Dendritic cell treated with granulocyte-macrophage colony-stimulating factor and Interleukin-4, amounts not matched to agents 40 ng/mL and 50 ng/mL, for 4 days (primary cell): ENCODE data around the gene TMEM175.
"Not testable (repeated sequence)": the region's sequence is repeated elsewhere in the genome, so short reads cannot be mapped to it uniquely, and the experiment has no call there.

Source experiments
- H3K27ac Mint-ChIP-seq: one replicate; pipeline ENCODE4 v1.8.0; 2022; ENCODE audit warnings: mild to moderate bottlenecking, mixed read lengths
- H3K27me3 Mint-ChIP-seq: one replicate; pipeline ENCODE4 v1.8.0; 2022; ENCODE audit warnings: mild to moderate bottlenecking, mixed read lengths
- H3K36me3 Mint-ChIP-seq: one replicate; pipeline ENCODE4 v1.8.0; 2022; ENCODE audit warnings: low read depth, mixed read lengths
- H3K4me1 Mint-ChIP-seq: one replicate; pipeline ENCODE4 v1.8.0; 2022; ENCODE audit warnings: low read depth, mixed read lengths
- H3K4me3 Mint-ChIP-seq: one replicate; pipeline ENCODE4 v1.8.0; 2022; ENCODE audit warnings: mild to moderate bottlenecking, moderate library complexity, mixed read lengths
- H3K9me3 Mint-ChIP-seq: one replicate; pipeline ENCODE4 v1.8.0; 2022; ENCODE audit warnings: mixed read lengths
- intact Hi-C: fragments of 100-400 bp; cut with micrococcal nuclease; formaldehyde crosslinking; loops from one replicate; pipeline ENCODE4 v1.15.0; 2022

TMEM175 gene

DNA sequence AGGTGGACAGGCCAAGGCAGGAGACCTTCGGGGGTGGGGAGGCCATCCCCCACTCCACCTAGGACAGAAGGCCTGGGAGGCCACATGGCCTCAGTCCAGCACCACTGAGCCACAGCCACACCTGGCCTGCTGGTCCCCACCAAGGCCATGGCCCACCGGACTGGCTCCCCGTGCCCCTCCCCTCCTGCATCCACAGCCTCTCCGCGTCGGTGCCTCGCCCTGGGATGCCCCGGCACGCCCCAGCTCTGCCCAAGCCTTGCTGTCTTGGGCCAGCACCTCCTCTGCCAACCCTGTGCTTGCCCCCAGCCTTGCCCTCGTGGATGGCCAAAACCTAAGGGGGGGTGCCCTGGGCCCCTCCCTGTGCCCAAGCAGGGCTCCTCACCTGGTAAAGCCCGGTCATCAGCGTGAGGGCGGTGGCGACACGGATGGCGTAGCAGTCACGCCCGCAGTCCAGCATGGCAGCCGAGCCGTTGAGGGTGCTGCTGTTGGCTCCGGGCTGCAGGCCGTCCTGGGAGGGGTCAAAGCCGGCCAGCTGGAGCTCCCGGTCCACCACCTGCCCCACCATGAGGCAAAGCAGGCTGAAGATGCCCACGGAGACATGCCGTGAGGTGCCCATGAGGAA is 58.6 kb downstream of the TMEM175 start:
- Mint-ChIP-seq H3K4me3 (no peak overlapping the region), H3K27ac (no peak overlapping the region)
- intact Hi-C loops, result no loop called here

GRCh38 chr4:991451-992296 is 59.4 kb downstream of the TMEM175 start:
- intact Hi-C loops, result no loop called here
- Mint-ChIP-seq H3K36me3 (peaks cover 45% of the 10 kb centered on the region), H3K27me3 (peaks cover 16% of the 10 kb centered on the region), H3K4me1 (peaks cover 21% of the 10 kb centered on the region), H3K27ac (no peak overlapping the region), H3K9me3 (no peaks in the 10 kb centered on the region), H3K4me3 (no peak overlapping the region)

More for the DNA sequence above, 58.6 kb downstream of the TMEM175 start:
- peaks cover 45% of the 10 kb centered on the region for H3K36me3 Mint-ChIP-seq
- peaks cover 26% of the 10 kb centered on the region for H3K4me1 Mint-ChIP-seq
- no peaks in the 10 kb centered on the region for H3K9me3 Mint-ChIP-seq
- peaks cover 8% of the 10 kb centered on the region for H3K27me3 Mint-ChIP-seq

DNA sequence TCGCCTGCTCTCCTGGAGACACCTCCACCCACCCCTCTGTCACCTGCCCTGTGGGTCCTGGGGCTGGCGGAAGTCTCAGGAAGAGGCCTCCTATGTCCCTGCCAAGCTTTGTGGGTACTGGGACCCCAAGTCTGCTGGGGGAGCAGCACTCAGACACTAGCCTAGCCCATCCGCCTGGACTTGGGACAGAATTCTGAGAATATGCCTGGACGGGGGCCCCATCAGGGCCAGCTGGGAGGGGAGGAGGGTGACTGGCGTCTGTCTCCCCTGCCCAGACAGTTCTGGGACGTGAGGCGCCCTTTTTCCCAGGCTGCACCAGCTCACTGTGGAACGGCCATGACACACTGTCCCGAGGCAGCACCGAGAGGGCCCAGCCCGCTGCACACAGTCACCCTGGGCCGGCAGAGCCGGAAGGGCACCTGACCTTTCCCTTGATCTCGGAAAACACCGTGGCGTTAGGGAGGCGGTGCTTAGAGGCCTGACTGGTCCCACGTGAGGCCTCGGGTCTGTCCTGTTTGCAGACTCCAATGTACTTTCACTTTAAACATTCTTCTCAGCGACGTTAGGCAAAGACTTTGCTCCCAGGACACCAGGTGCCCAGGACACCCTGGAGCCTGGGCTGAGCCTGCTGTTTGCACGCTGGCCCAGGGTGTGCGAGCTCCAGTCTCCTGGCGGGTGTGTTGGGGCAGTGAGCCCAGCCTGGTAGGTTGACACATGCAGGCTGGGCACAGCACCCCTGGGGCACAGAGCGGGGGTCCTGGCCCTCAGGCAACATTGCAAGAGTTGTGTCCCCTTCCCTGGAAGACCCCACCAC is 60.2 kb downstream of the TMEM175 start:
- no peaks in the 10 kb centered on the region for H3K9me3 Mint-ChIP-seq
- H3K36me3 Mint-ChIP-seq, result peaks cover 45% of the 10 kb centered on the region
- H3K4me1 Mint-ChIP-seq, result peaks cover 23% of the 10 kb centered on the region
- intact Hi-C loops, result no loop called here
- H3K27ac Mint-ChIP-seq, result no peak overlapping the region
- H3K4me3 Mint-ChIP-seq, result no peak overlapping the region
- H3K27me3 Mint-ChIP-seq, result peaks cover 21% of the 10 kb centered on the region

- Mint-ChIP-seq H3K9me3 (no peaks in the 10 kb centered on the region), H3K4me1 (peaks cover 19% of the 10 kb centered on the region), H3K27ac (no peak within 1 kb of the TSS), H3K4me3 (no peak within 1 kb of the TSS), H3K36me3 (peaks cover 45% of the 10 kb centered on the region), H3K27me3 (peaks cover 30% of the 10 kb centered on the region)
- intact Hi-C loops, result no loop called here
Observed at GRCh38 chr4:993111-994029, 61.1 kb downstream of the TMEM175 start, which contains the start of gene SLC26A1. Gene SLC26A1 (minus strand): TSS chr4:993404. CDS start chr4:991703, 1,701 bp downstream.

GRCh38 chr4:995311-996026 is 63.2 kb downstream of the TMEM175 start:
- H3K27ac Mint-ChIP-seq, result no peak overlapping the region
- peaks cover 24% of the 10 kb centered on the region for H3K36me3 Mint-ChIP-seq
- intact Hi-C loops, result no loop called here
- no peak overlapping the region for H3K4me3 Mint-ChIP-seq
- H3K27me3 Mint-ChIP-seq, result peaks cover 49% of the 10 kb centered on the region
- peaks cover 11% of the 10 kb centered on the region for H3K4me1 Mint-ChIP-seq
- no peaks in the 10 kb centered on the region for H3K9me3 Mint-ChIP-seq

DNA sequence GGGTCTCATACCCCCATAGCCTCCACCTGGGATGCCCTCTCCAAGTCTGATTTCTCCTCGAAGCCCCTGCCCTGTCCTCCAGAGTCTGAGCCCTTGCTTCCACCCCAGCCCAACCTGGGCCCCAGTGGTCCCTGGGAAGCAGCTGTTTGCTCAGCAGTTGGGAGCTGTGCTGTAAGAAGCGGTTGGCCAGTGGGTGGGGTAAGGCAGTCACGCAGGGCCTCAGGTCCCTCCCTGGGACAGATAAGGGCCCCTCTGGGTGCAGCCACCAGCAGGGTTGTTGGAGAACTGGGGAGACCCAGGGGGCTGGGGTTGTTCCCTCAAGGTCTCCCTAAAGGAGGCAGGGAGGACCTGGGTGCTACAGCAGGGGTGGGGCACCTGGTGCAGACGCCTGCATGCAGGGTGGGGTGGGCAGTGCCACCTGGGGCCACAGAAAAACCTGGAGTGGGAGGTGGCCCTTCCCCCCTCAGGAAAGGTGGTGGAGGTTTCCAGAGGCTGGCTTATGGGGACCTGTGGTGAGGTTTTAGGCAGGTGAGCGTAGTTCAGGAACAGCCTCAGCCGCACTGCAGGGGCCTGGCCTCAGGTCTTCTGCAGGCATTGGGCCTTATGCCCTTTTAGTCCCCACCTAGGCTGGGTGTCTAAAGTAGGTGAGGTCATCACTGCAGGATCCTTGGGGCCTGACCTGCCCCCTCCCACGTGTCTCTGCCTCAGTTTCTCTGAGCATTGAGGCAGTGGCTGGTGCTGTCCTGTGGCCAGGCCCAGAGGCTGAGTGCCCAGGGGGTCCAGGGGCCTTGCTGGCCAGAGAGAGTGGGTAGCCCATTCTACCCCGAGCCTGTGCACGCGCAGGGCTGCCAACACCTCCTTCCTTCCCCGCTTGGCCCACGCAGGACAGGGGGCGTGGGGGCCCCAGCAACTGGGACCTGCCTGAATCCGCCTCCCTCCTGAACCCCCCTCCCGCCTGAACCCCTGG is 64.1 kb downstream of the TMEM175 start:
- H3K27me3 Mint-ChIP-seq, result peaks cover 57% of the 10 kb centered on the region
- H3K27ac Mint-ChIP-seq, result no peak overlapping the region
- H3K4me3 Mint-ChIP-seq, result no peak overlapping the region
- H3K4me1 Mint-ChIP-seq, result peaks cover 11% of the 10 kb centered on the region
- intact Hi-C loops, result no loop called here
- no peaks in the 10 kb centered on the region for H3K9me3 Mint-ChIP-seq
- peaks cover 16% of the 10 kb centered on the region for H3K36me3 Mint-ChIP-seq

DNA sequence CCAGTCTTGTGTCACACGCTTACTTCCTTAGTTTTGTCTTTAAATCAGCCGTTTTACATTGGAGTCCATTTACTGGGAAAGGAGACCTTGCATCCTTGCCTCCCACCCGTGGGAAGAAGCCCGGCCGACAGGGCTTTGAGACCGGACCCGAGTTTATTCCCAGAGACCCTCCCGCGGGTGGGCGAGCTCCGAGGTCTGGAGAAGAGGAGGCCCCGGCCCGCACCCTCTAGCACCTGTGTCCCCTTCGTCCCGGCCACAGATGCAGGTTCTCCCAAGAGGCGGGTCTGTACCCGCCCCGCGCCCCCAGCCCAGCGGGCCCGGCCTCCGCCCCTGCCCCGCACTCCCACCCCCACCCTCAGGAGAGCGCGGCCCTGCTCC is 64.7 kb downstream of the TMEM175 start:
- H3K4me1 Mint-ChIP-seq, result peaks cover 15% of the 10 kb centered on the region

DNA sequence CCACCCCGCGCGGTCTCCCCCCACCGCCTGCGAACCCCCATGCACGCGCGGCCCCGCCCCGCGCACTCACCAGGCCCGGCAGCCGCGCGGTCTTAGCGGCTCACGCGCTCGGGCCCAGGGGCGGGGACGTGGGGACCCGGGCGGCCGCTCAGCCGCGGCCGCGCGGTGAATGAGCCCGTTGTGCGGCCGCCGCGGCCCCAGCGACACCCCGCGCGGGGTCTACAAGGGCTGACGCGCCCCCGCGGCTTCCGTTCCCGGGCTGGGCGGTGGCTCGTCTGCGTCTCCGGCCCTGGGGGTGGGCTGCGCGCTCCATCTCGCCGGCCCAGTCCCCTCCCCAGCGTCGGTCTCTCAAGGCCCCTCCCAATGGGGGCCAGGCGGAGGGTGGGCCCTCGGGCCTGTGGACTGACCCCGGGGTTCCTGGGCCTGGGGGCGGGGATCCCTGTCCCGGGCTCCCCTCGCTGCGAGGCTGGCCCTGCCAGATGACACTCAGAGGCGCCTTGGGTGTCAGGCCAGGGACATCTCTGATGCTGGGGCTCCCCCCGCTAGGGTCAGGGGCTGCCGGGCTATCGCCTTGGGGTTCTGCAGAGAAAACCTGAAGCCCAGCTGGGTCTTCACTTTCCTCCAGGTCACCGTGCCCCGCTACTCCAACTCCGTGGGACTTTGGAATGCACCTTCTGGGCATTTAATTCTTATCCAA is 65.3 kb downstream of the TMEM175 start:
- Mint-ChIP-seq H3K27ac (no peak overlapping the region), H3K9me3 (no peaks in the 10 kb centered on the region), H3K27me3 (peaks cover 69% of the 10 kb centered on the region), H3K4me3 (no peak overlapping the region), H3K4me1 (peaks cover 20% of the 10 kb centered on the region), H3K36me3 (peaks cover 4% of the 10 kb centered on the region)
- intact Hi-C loops, result no loop called here

More for the DNA sequence above, 64.7 kb downstream of the TMEM175 start:
- intact Hi-C loops, result no loop called here
- peaks cover 64% of the 10 kb centered on the region for H3K27me3 Mint-ChIP-seq
- H3K36me3 Mint-ChIP-seq, result peaks cover 9% of the 10 kb centered on the region
- H3K9me3 Mint-ChIP-seq, result no peaks in the 10 kb centered on the region
- H3K4me3 Mint-ChIP-seq, result no peak overlapping the region
- H3K27ac Mint-ChIP-seq, result no peak overlapping the region

DNA sequence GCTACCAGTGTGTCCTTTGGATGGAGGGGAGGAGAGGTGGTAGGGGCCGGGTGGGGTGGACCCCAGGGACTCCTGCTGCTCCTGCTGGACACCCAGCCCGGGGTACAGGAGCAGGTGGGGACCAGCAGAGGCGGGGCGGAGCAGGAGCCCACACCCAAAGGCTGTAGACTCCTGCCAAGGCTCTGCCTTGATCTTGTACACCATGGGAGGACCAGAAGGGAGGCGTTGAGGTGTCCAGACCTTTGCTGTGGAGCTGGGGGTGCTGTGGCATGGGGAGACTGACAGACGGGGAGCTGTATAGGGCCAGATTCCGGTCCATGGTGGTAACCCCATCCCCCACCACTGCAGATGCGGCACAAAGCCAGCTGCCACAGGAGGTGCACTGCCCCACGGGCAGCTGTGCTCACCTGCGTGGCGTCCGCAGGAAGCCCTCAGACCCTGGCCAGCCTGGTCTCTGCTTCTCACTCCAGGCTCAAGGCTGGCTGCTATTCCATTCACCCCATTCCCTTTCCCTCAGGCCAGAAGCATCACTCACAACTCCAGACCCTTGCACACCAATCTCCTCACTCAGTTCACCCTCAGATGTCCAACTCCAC is 65.9 kb downstream of the TMEM175 start:
- intact Hi-C loops, result no loop called here
- peaks cover 70% of the 10 kb centered on the region for H3K27me3 Mint-ChIP-seq
- no peaks in the 10 kb centered on the region for H3K9me3 Mint-ChIP-seq
- H3K4me1 Mint-ChIP-seq, result peaks cover 20% of the 10 kb centered on the region
- H3K4me3 Mint-ChIP-seq, result no peak overlapping the region
- no peaks in the 10 kb centered on the region for H3K36me3 Mint-ChIP-seq
- no peak overlapping the region for H3K27ac Mint-ChIP-seq

GRCh38 chr4:999240-999863 is 67.1 kb downstream of the TMEM175 start:
- intact Hi-C loops, H3K27ac Mint-ChIP-seq, H3K36me3 Mint-ChIP-seq, H3K4me3 Mint-ChIP-seq, H3K9me3 Mint-ChIP-seq: not testable (repeated sequence)
- Mint-ChIP-seq H3K4me1 (peaks cover 20% of the 10 kb centered on the region), H3K27me3 (peaks cover 82% of the 10 kb centered on the region)

DNA sequence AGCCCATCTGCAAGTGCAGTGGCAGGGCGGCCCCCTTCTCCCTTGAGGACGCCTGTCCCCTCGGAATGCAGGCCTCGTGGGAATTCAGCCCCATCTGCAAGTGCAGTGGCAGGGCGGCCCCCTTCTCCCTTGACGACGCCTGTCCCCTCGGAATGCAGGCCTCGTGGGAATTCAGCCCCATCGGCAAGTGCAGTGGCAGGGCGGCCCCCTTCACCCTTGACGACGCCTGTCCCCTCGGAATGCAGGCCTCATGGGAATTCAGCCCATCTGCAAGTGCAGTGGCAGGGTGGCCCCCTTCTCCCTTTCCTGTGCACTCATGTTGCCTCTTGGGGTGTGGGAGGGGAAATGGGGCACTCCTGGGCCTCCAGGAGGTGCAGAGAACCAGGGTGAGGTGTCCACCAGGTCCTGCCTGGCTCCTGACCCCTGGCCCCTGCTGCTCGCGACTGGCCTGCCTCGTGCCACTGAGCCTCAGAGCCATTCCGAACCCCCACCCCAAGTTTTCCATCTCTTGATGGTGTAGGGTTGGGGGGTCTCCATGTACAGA is 67.7 kb downstream of the TMEM175 start:
- Mint-ChIP-seq H3K27ac (no peak overlapping the region), H3K36me3 (no peaks in the 10 kb centered on the region), H3K9me3 (no peaks in the 10 kb centered on the region), H3K4me1 (peaks cover 20% of the 10 kb centered on the region), H3K4me3 (no peak overlapping the region), H3K27me3 (peaks cover 88% of the 10 kb centered on the region)
- intact Hi-C loops, result no loop called here
